GM12891 (cell line): ENCODE measurements around the gene SAP30BP.

ENCODE experiments used
- DNase-seq: peaks from one replicate; pipeline ENCODE4 v3.0.0; 2011; ENCODE audit warnings: low spot score; ENCODE audit not compliant: insufficient read length
- FAIRE-seq: peaks from 2 replicates; lab custom pipeline; 2011; peaks lifted over from hg19 to GRCh38; lab: Jason Lieb, UNC
- PAX5 ChIP-seq: IDR thresholded peaks from 2 replicates; pipeline ENCODE4 v1.6.1; 2011; ENCODE audit warnings: low read length, moderate library complexity, mild to moderate bottlenecking; ENCODE audit not compliant: insufficient read depth, severe bottlenecking
- POLR2A ChIP-seq: IDR thresholded peaks from 2 replicates; pipeline ENCODE4 v1.6.1; 2011; ENCODE audit warnings: low read depth, low read length, control low read depth
- POLR2AphosphoS5 ChIP-seq: IDR thresholded peaks from 2 replicates; pipeline ENCODE4 v1.6.1; 2011; ENCODE audit warnings: low read depth, low read length, control low read depth
- POU2F2 ChIP-seq: IDR thresholded peaks from 2 replicates; pipeline ENCODE4 v1.6.1; 2011; ENCODE audit warnings: low read depth, mild to moderate bottlenecking, control low read depth, low read length, moderate library complexity
- SPI1 ChIP-seq: IDR thresholded peaks from 2 replicates; pipeline ENCODE4 v1.6.1; 2011; ENCODE audit warnings: low read depth, low read length, control low read depth
- TAF1 ChIP-seq: IDR thresholded peaks from 2 replicates; pipeline ENCODE4 v1.6.1; 2011; ENCODE audit warnings: low read depth, low read length, control low read depth

The SAP30BP gene

GRCh38 chr17:75694536-75694935 is 27.4 kb downstream of the SAP30BP start:
- DNase-seq (no peak), FAIRE-seq (no peak)
- TF ChIP-seq TAF1, result no peak
- TF ChIP-seq POU2F2, result no peak
- no peak for TF ChIP-seq PAX5
- TF ChIP-seq POLR2AphosphoS5, result no peak
- TF ChIP-seq POLR2A, result no peak
- TF ChIP-seq SPI1, result no peak

- DNase-seq (no peak), FAIRE-seq (no peak)
- no peak for TF ChIP-seq TAF1
- no peak for TF ChIP-seq POLR2AphosphoS5
- no peak for TF ChIP-seq POLR2A
- no peak for TF ChIP-seq POU2F2
- no peak for TF ChIP-seq PAX5
- no peak for TF ChIP-seq SPI1
These were observed 28.1 kb downstream of the SAP30BP start for GRCh38 chr17:75695141-75695829.

GRCh38 chr17:75695830-75696271 is 28.7 kb downstream of the SAP30BP start:
- no peak for FAIRE-seq
- no peak for DNase-seq
- TF ChIP-seq POLR2AphosphoS5 (no peak), SPI1 (no peak), POLR2A (no peak), POU2F2 (no peak), TAF1 (no peak), PAX5 (no peak)

GRCh38 chr17:75697651-75698291 is 30.6 kb downstream of the SAP30BP start:
- TF ChIP-seq TAF1, result no peak
- no peak for TF ChIP-seq POU2F2
- no peak for TF ChIP-seq POLR2AphosphoS5
- no peak for TF ChIP-seq POLR2A
- no peak for TF ChIP-seq PAX5
- no peak for TF ChIP-seq SPI1
- no peak for FAIRE-seq
- DNase-seq, result no peak

GRCh38 chr17:75698659-75699058 is 31.5 kb downstream of the SAP30BP start:
- TF ChIP-seq TAF1 (no peak), POLR2A (no peak), PAX5 (no peak), POLR2AphosphoS5 (no peak), POU2F2 (no peak), SPI1 (no peak)
- DNase-seq, result no peak
- no peak for FAIRE-seq

GRCh38 chr17:75701288-75701687 is 34.1 kb downstream of the SAP30BP start:
- DNase-seq (no peak), FAIRE-seq (no peak)
- TF ChIP-seq PAX5 (no peak), POLR2A (no peak), POU2F2 (no peak), SPI1 (no peak), POLR2AphosphoS5 (no peak), TAF1 (no peak)

GRCh38 chr17:75703191-75703590 is 36.1 kb downstream of the SAP30BP start:
- no peak for TF ChIP-seq POLR2AphosphoS5
- DNase-seq (no peak), FAIRE-seq (no peak)

- DNase-seq, result no peak
- no peak for FAIRE-seq
- TF ChIP-seq TAF1, result no peak
- no peak for TF ChIP-seq SPI1
- TF ChIP-seq PAX5, result no peak
- TF ChIP-seq POU2F2, result no peak
- no peak for TF ChIP-seq POLR2AphosphoS5
- no peak for TF ChIP-seq POLR2A
These were observed 36.5 kb downstream of the SAP30BP start for GRCh38 chr17:75703591-75703990.

- DNase-seq (no peak), FAIRE-seq (no peak)
- TF ChIP-seq POLR2A (no peak), PAX5 (no peak), TAF1 (no peak), SPI1 (no peak), POLR2AphosphoS5 (no peak), POU2F2 (no peak)
These were observed 38.1 kb downstream of the SAP30BP start for GRCh38 chr17:75704963-75705875.
